ENCODE measurements around the gene BACH2.

DNA sequence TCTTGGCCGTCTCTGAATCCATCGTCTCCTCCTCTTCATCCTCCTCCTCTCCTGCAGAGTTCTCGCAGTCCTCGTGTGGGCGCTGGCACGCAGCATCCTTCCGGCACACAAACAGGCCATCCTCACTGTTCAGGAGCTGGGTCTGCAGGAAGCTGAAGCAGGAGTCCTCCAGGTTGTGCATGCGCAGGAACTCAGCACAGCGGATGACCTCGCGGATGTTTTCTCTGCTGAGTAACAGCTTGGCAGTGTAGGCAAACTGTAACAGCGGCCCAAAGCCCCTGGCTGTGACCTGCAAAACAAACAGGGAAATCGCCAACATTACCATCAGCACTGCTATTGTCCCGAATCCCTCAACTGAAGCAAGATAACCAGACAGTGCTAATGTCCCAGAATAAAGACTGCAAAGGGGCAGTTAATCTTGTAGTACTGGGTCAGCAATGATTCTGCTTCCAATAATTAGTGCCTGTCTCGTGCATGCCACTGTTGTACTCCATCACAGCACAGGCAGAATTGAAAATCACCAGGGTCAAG lies 345.0 kb downstream of the BACH2 start:
- TF ChIP-seq POLR2AphosphoS5 (IDR thresholded peaks at IDR 0.05; ENCODE audit: insufficient read depth in 1 of 2, low read depth in 1 of 2): no peak
- no peak for TF ChIP-seq CTCF (IDR thresholded peaks at IDR 0.05)
